Duodenal mucosa (tissue), 2 donors: ENCODE results near the gene TANGO6.

Experiments
- H3K27ac ChIP-seq: one replicate; pipeline ENCODE4 v1.7.0; 2013; ENCODE audit warnings: low read depth, low read length
- H3K27me3 ChIP-seq, 2 donors: one replicate each; pipeline ENCODE4 v1.7.0; 2013; ENCODE audit warnings: low read length in 2 of 2, control low read depth in 1 of 2; ENCODE audit not compliant: insufficient read depth in 2 of 2, control insufficient read depth in 1 of 2
- H3K36me3 ChIP-seq, 2 donors: one replicate each; pipeline ENCODE4 v1.7.0; 2013; ENCODE audit warnings: low read length in 2 of 2, control low read depth in 1 of 2; ENCODE audit not compliant: insufficient read depth in 2 of 2, control insufficient read depth in 1 of 2
- H3K4me1 ChIP-seq, 2 donors: one replicate each; pipeline ENCODE4 v1.7.0; 2013; ENCODE audit warnings: low read length in 2 of 2, control low read depth in 1 of 2; ENCODE audit not compliant: insufficient read depth in 2 of 2, control insufficient read depth in 1 of 2
- H3K4me3 ChIP-seq, 2 donors: one replicate each; pipeline ENCODE4 v1.7.0; 2013; ENCODE audit warnings: low read length in 2 of 2, low read depth in 1 of 2
- H3K9ac ChIP-seq, 2 donors: one replicate each; pipeline ENCODE4 v1.7.0; 2013; ENCODE audit warnings: low read length in 2 of 2, low read depth in 1 of 2
- H3K9me3 ChIP-seq, 2 donors: one replicate each; pipeline ENCODE4 v1.7.0; 2013; ENCODE audit warnings: low read length in 2 of 2, control low read depth in 1 of 2; ENCODE audit not compliant: control insufficient read depth in 1 of 2

The TANGO6 gene

DNA sequence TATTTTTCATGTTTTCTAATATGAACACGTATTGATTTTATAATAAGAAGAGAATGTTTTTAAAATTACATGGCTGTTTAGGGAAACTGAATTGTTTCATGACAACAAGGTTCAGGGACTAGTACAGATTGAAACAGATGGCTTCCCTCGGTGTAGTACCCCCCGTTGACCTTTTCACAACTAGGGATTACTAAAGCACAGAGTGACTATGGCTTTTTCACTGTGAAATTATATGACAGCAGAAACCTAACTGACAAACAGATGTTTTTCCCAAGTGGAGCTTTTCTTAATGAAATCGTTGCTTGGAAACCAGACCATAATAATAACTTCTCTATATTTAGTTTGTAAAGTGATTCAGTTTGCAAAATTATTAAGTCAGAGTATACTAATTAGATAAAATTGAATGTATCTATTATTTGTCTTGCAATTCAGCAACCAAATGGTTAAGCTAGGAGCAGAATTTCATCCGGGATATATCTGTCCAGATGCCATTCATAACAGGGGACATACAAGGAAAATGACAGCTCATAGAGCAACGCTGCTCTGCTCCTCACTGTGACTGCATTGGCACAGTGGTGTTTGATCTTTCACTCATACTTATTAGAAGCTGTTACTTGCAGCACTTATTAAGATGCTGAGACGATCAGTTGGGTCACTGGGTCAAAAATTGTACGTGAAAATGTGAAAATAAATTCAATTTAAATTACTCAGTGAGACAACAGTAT, 111.7 kb downstream of the TANGO6 start:
- H3K9me3 ChIP-seq, result no peaks in the 10 kb centered on the region
- no peak overlapping the region for H3K4me3 ChIP-seq
- no peak overlapping the region for H3K9ac ChIP-seq
- H3K27me3 ChIP-seq, result no peaks in the 10 kb centered on the region
- H3K4me1 ChIP-seq, result no peaks in the 10 kb centered on the region
- H3K27ac ChIP-seq, result no peak overlapping the region
- no peaks in the 10 kb centered on the region for H3K36me3 ChIP-seq

DNA sequence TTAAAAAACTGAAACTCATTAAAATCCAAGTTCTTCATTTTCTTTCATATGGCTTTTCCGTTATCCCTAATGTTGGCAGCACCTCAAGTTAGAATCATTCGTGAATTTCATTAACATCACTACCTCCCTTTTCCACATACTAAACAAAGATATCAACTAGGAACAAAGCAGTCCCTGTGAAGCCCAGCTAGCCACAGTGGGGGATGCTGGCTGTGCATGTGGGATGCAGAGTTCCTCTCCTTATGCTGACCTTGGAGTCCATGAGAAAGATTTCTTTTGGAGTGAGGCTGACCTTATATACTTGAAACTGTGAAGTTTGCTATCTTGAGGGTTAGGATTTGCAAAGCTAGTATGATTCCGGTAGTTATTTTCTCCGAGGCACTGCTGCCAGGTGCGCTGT, 117.6 kb downstream of the TANGO6 start:
- no peaks in the 10 kb centered on the region for H3K9me3 ChIP-seq
- no peak overlapping the region for H3K4me3 ChIP-seq
- H3K36me3 ChIP-seq, result no peaks in the 10 kb centered on the region
- no peak overlapping the region for H3K27ac ChIP-seq
- no peaks in the 10 kb centered on the region for H3K27me3 ChIP-seq
- H3K4me1 ChIP-seq, result no peaks in the 10 kb centered on the region
- H3K9ac ChIP-seq, result no peak overlapping the region

DNA sequence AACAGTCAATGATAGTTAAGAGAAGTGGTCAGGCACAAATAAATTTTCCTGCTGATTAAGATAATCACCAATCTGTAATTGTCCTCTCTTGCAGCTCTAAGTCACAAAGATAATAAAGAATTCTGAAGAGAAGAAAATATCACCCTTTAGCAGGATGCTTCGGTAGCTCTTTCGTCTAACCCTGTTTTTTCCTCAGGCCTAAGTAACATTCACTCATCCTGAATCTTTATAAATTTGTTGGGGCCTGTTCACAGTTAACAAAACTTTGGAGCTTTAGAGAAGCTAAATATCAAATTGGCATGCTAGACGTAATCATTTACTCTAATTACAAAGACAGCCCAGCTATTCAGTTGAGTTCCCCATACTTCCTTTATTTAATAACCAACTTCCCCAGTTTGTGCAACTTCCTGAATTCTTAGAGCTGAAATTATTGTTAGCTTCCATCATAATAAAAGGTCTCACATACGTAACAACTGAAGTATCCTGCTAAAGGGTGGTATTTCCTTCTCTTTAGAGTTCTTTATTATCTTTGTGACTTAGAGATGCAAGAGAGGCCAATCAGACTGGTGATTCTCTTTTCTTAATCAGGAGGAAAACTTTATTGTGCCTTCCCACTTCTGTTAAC, 118.6 kb downstream of the TANGO6 start:
- Histone ChIP-seq H3K36me3 (no peaks in the 10 kb centered on the region), H3K9me3 (no peaks in the 10 kb centered on the region), H3K27ac (no peak overlapping the region)

DNA sequence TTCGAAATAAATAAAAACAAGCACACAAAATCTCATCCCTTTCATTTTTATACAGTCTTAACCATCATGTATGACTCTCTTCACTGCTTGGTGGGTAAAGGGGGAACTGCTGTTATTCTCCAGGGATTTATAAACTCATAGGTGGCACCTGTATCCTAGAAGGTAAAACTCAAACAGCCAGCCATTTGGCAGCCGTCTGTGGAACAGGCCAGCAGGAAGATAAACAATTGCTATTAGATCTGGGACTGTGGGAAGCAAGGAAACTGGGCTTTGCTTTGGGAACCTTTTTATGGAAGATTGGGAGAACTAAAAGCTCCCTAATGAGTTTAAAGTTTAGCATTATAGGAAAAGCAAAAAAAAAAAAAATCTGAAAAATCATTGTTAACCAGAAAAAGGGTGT, 126.0 kb downstream of the TANGO6 start:
- no peaks in the 10 kb centered on the region for H3K36me3 ChIP-seq
- no peaks in the 10 kb centered on the region for H3K9me3 ChIP-seq

More for the DNA sequence above, 118.6 kb downstream of the TANGO6 start:
- Histone ChIP-seq H3K4me3 (no peak overlapping the region), H3K4me1 (no peaks in the 10 kb centered on the region), H3K27me3 (no peaks in the 10 kb centered on the region), H3K9ac (no peak overlapping the region)

DNA sequence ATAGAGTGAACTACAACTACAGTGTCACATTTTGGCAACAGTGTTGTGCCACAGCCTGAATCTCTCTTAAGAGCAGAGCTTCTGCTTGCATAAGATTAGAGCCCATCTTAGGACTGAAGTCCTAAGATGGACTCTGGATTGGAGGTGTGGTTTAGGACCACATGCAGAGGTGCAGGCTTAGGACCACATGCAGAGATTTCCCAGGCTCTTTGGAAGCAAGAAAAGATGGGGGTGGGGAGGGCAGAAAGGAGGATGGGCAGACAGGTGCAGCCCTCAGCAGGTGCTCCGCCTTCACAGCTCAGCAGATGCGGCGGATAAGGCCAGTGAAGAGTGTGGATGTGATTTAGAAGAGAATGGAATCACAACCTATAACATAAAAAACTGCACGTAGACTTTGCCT, 128.7 kb downstream of the TANGO6 start:
- H3K4me3 ChIP-seq, result no peak overlapping the region
- H3K9ac ChIP-seq, result no peak overlapping the region
- H3K9me3 ChIP-seq, result no peaks in the 10 kb centered on the region
- no peak overlapping the region for H3K27ac ChIP-seq
- no peaks in the 10 kb centered on the region for H3K27me3 ChIP-seq
- H3K4me1 ChIP-seq, result peaks cover 0 to 4% of the 10 kb centered on the region in 2 donors
- peaks cover 7 to 13% of the 10 kb centered on the region in 2 donors for H3K36me3 ChIP-seq

More for the DNA sequence above, 126.0 kb downstream of the TANGO6 start:
- H3K27ac ChIP-seq, result no peak overlapping the region
- H3K4me1 ChIP-seq, result peaks cover 0 to 4% of the 10 kb centered on the region in 2 donors
- no peak overlapping the region for H3K9ac ChIP-seq
- H3K4me3 ChIP-seq, result no peak overlapping the region
- H3K27me3 ChIP-seq, result no peaks in the 10 kb centered on the region

DNA sequence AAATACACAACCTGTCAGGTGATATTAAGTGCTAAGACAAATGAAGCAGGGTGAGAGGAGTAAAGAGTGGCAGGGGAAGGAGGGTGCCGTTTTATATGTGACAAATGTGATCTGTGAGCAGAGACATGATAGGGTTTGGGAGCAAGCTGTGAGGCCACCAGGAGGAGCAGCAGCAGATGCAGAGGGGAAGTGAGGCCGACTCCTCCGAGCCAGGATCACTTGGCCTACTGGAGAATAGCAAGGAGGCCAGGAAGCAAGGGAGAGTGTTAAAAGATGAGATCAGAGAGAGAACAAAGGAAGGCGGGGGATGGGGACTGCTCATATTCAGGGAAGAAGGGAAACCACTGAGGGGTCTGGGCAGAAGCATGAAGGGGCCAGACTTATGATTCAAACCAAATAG, 129.4 kb downstream of the TANGO6 start:
- H3K36me3 ChIP-seq, result peaks cover 7 to 13% of the 10 kb centered on the region in 2 donors
- H3K9me3 ChIP-seq, result no peaks in the 10 kb centered on the region
- no peak overlapping the region for H3K27ac ChIP-seq
- H3K4me3 ChIP-seq, result no peak overlapping the region
- H3K27me3 ChIP-seq, result no peaks in the 10 kb centered on the region
- peaks cover 0 to 4% of the 10 kb centered on the region in 2 donors for H3K4me1 ChIP-seq
- H3K9ac ChIP-seq, result no peak overlapping the region

- no peaks in the 10 kb centered on the region for H3K27me3 ChIP-seq
- H3K9me3 ChIP-seq, result no peaks in the 10 kb centered on the region
- H3K4me1 ChIP-seq, result peaks cover 0 to 4% of the 10 kb centered on the region in 2 donors
- H3K9ac ChIP-seq, result no peak overlapping the region
- peaks cover 7 to 13% of the 10 kb centered on the region in 2 donors for H3K36me3 ChIP-seq
- no peak overlapping the region for H3K27ac ChIP-seq
- no peak overlapping the region for H3K4me3 ChIP-seq
These were observed 130.3 kb downstream of the TANGO6 start for GRCh38 chr16:68973611-68974120.

DNA sequence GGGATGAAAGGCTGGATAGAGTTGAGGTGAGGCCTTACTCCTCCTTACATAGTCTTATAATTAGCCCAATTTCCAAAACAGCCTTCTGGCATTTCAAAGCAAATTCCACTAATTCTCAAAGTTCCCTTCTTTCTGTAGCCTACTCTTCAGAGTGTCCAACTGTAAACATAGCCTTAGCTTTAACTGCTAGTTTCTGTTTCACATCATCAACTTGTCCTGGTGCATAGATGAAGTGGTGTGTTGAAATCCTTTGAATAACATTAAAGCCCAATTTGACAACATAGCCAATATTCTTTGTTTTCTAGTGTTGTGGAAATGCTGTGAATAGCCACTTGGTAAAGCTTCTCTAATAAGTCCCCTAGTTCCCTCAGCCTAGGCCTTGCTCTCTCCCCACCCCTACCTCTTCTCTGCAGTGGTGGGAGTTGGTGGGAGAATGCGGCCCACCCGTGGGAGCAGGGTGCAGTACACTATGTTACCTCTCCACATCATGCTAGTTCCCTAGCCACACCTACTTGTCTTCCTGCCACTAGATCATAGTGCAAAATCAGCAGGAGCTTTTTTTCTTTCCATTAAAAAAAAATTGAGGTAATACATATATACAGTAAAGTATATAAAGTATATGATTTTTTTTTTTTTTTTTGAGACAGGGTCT, 135.1 kb downstream of the TANGO6 start:
- Histone ChIP-seq H3K36me3 (peaks cover 7 to 13% of the 10 kb centered on the region in 2 donors), H3K27me3 (no peaks in the 10 kb centered on the region), H3K4me3 (no peak overlapping the region), H3K9me3 (no peaks in the 10 kb centered on the region), H3K4me1 (no peaks in the 10 kb centered on the region), H3K9ac (no peak overlapping the region), H3K27ac (no peak overlapping the region)

GRCh38 chr16:68980695-68981315, 137.5 kb downstream of the TANGO6 start:
- H3K4me3 ChIP-seq, result no peak overlapping the region
- no peaks in the 10 kb centered on the region for H3K27me3 ChIP-seq
- no peaks in the 10 kb centered on the region for H3K9me3 ChIP-seq
- no peak overlapping the region for H3K27ac ChIP-seq
- H3K4me1 ChIP-seq, result no peaks in the 10 kb centered on the region
- peaks cover 0 to 3% of the 10 kb centered on the region in 2 donors for H3K36me3 ChIP-seq
- no peak overlapping the region for H3K9ac ChIP-seq

GRCh38 chr16:68981971-68982370, 138.6 kb downstream of the TANGO6 start:
- no peaks in the 10 kb centered on the region for H3K36me3 ChIP-seq
- H3K4me1 ChIP-seq, result no peaks in the 10 kb centered on the region
- no peak overlapping the region for H3K27ac ChIP-seq
- no peak overlapping the region for H3K4me3 ChIP-seq
- H3K9ac ChIP-seq, result no peak overlapping the region
- no peaks in the 10 kb centered on the region for H3K9me3 ChIP-seq
- no peaks in the 10 kb centered on the region for H3K27me3 ChIP-seq
